H1 (cell line): Measurements from ENCODE around the gene GH2. TPM values are rescaled to one million over a fixed set of nuclear protein-coding genes. Genes with fewer than 3 reads are reported as not detected.
A peak's percentile ranks its signal among the peaks of the same experiment; 100 is the strongest.

Experiments used
- CTCF ChIA-PET: fragments of 300-600 bp; sonication (Branson Sonifier 250); formaldehyde crosslinking; loops from one replicate; lab custom pipeline; 2021; ENCODE audit not compliant: partially characterized antibody; lab: Charles Lee
- POLR2A ChIA-PET: fragments of 300-600 bp; sonication (Branson Sonifier 250); formaldehyde crosslinking; loops from one replicate; lab custom pipeline; 2021; ENCODE audit warnings: inconsistent platforms; ENCODE audit not compliant: partially characterized antibody; lab: Charles Lee
- DNase-seq, 2 experiments: peaks; one replicate each; pipeline versions ENCODE4 v3.0.0 to v3.0.0-alpha.2; 2010 to 2022; ENCODE audit warnings: low spot score in 2 of 2, low read depth in 1 of 2, mixed read lengths in 1 of 2
- FAIRE-seq: peaks from 2 replicates; lab custom pipeline; 2011; peaks lifted over from hg19 to GRCh38; lab: Jason Lieb, UNC
- H2AFZ ChIP-seq: 2 replicates; pipeline ENCODE4 v1.8.1; 2012; ENCODE audit warnings: low read length, inconsistent platforms
- H2AK5ac ChIP-seq: 2 replicates; pipeline ENCODE4 v1.6.1; 2013; ENCODE audit warnings: low read depth, low read length
- H2BK120ac ChIP-seq: replicated peaks from 2 replicates; pipeline ENCODE3; 2013; ENCODE audit warnings: low read depth, low read length, inconsistent platforms
- H2BK12ac ChIP-seq: 2 replicates; pipeline ENCODE4 v1.6.1; 2013; ENCODE audit warnings: low read depth, low read length
- H2BK15ac ChIP-seq: 2 replicates; pipeline ENCODE4 v1.6.1; 2013; ENCODE audit warnings: low read length
- H2BK20ac ChIP-seq: 2 replicates; pipeline ENCODE4 v1.6.1; 2013; ENCODE audit warnings: low read length
- H2BK5ac ChIP-seq: 2 replicates; pipeline ENCODE4 v1.6.1; 2013; ENCODE audit warnings: low read depth, low read length
- H3K14ac ChIP-seq: 2 replicates; pipeline ENCODE4 v1.6.1; 2013; ENCODE audit warnings: inconsistent platforms; ENCODE audit not compliant: insufficient read length
- H3K18ac ChIP-seq: 2 replicates; pipeline ENCODE4 v1.6.1; 2013; ENCODE audit warnings: low read length; ENCODE audit errors: extremely low read depth
- H3K23ac ChIP-seq: 2 replicates; pipeline ENCODE4 v1.6.1; 2013; ENCODE audit warnings: inconsistent platforms; ENCODE audit not compliant: insufficient read length
- H3K23me2 ChIP-seq: 2 replicates; pipeline ENCODE4 v1.6.1; 2013; ENCODE audit warnings: low read depth, low read length
- H3K27ac ChIP-seq: 2 replicates; pipeline ENCODE4 v1.6.1; 2011; ENCODE audit warnings: low read depth, low read length, inconsistent platforms
- H3K27me3 ChIP-seq, 4 experiments: replicated peaks in 1 of 4; 1 replicate in 1 of 4; 2 replicates in 3 of 4; pipeline versions ENCODE4 v1.6.1 to v1.8.1; 2011 to 2013; ENCODE audit warnings: low read length in 3 of 4, mild to moderate bottlenecking in 3 of 4, inconsistent platforms in 2 of 4, mixed read lengths in 2 of 4, moderate library complexity in 1 of 4; ENCODE audit not compliant: control insufficient read depth in 3 of 4, insufficient read depth in 3 of 4; ENCODE audit errors: extremely low read depth in 1 of 4
- H3K36me3 ChIP-seq, 4 experiments: 2 replicates each; pipeline versions ENCODE4 v1.6.1 to v1.8.1; 2011 to 2013; ENCODE audit warnings: mild to moderate bottlenecking in 4 of 4, low read length in 3 of 4, moderate library complexity in 2 of 4, control low read depth in 1 of 4, inconsistent platforms in 1 of 4; ENCODE audit not compliant: insufficient read depth in 4 of 4, control insufficient read depth in 2 of 4
- H3K4ac ChIP-seq: replicated peaks from 2 replicates; pipeline ENCODE3; 2013; ENCODE audit warnings: low read length, low read depth, mixed read lengths, inconsistent platforms; ENCODE audit not compliant: insufficient read length
- H3K4me1 ChIP-seq, 4 experiments: replicated peaks in 1 of 4; 1 replicate in 1 of 4; 2 replicates in 3 of 4; pipeline versions ENCODE4 v1.6.1 to v1.8.1; 2011 to 2013; ENCODE audit warnings: low read length in 3 of 4, inconsistent platforms in 2 of 4, mixed read lengths in 1 of 4; ENCODE audit not compliant: insufficient read depth in 4 of 4, control insufficient read depth in 3 of 4
- H3K4me2 ChIP-seq, 2 experiments: 2 replicates each; pipeline versions ENCODE4 v1.6.1 to v1.8.1; 2011 to 2013; ENCODE audit warnings: low read depth in 2 of 2, low read length in 2 of 2, control low read depth in 1 of 2, inconsistent platforms in 1 of 2, mild to moderate bottlenecking in 1 of 2; ENCODE audit not compliant: insufficient read depth in 1 of 2
- H3K4me3 ChIP-seq, 4 experiments: fragments of 200-600, 300-600 bp in 1 of 4; sonication (generic), shearing (Covaris generic), sonication (Bioruptor Twin) in 1 of 4; 2 replicates each; pipeline versions ENCODE4 v1.5.1 to v1.8.1; 2011 to 2016; ENCODE audit warnings: low read length in 4 of 4, low read depth in 3 of 4, control low read depth in 2 of 4, inconsistent platforms in 2 of 4, mild to moderate bottlenecking in 2 of 4, mixed read lengths in 1 of 4, moderate library complexity in 1 of 4; ENCODE audit not compliant: insufficient read depth in 2 of 4; ENCODE audit errors: extremely low read depth in 1 of 4
- H3K56ac ChIP-seq: replicated peaks from 2 replicates; pipeline ENCODE3; 2013; ENCODE audit warnings: low read depth, mild to moderate bottlenecking, mixed read lengths, low read length, inconsistent platforms; ENCODE audit not compliant: insufficient read length
- H3K79me1 ChIP-seq: 2 replicates; pipeline ENCODE4 v1.6.1; 2013; ENCODE audit warnings: low read depth, low read length, control low read depth
- H3K79me2 ChIP-seq, 2 experiments: 2 replicates each; pipeline versions ENCODE4 v1.6.1 to v1.8.1; 2012 to 2013; ENCODE audit warnings: low read length in 2 of 2, mild to moderate bottlenecking in 2 of 2, inconsistent platforms in 1 of 2; ENCODE audit not compliant: insufficient read depth in 2 of 2, control insufficient read depth in 1 of 2
- H3K9ac ChIP-seq, 4 experiments: replicated peaks in 1 of 4; 1 replicate in 1 of 4; 2 replicates in 3 of 4; pipeline versions ENCODE4 v1.6.1 to v1.8.1; 2011 to 2013; ENCODE audit warnings: low read depth in 3 of 4, low read length in 3 of 4, control low read depth in 2 of 4, mild to moderate bottlenecking in 2 of 4, moderate library complexity in 2 of 4, inconsistent platforms in 1 of 4; ENCODE audit errors: extremely low read depth in 1 of 4
- H3K9me3 ChIP-seq, 2 experiments: 2 replicates each; pipeline versions ENCODE4 v1.6.1 to v1.8.1; 2012 to 2013; ENCODE audit warnings: mild to moderate bottlenecking in 2 of 2, moderate library complexity in 2 of 2, control low read depth in 1 of 2, inconsistent platforms in 1 of 2, low read depth in 1 of 2, low read length in 1 of 2, mixed read lengths in 1 of 2; ENCODE audit not compliant: insufficient read depth in 2 of 2
- H4K20me1 ChIP-seq, 2 experiments: replicated peaks in 1 of 2; 2 replicates each; pipeline versions ENCODE3 to v1.8.1; 2011 to 2013; ENCODE audit warnings: inconsistent platforms in 2 of 2, low read length in 2 of 2, mild to moderate bottlenecking in 1 of 2; ENCODE audit not compliant: insufficient read depth in 2 of 2, control insufficient read depth in 1 of 2
- H4K5ac ChIP-seq: 2 replicates; pipeline ENCODE4 v1.6.1; 2013; ENCODE audit warnings: low read length, low read depth, mixed read lengths, inconsistent platforms; ENCODE audit not compliant: insufficient read length
- H4K8ac ChIP-seq: 2 replicates; pipeline ENCODE4 v1.8.0; 2013; ENCODE audit warnings: mild to moderate bottlenecking, moderate library complexity, low read length, inconsistent platforms; ENCODE audit not compliant: insufficient read depth; ENCODE audit errors: extremely low read depth
- H4K91ac ChIP-seq: replicated peaks from 2 replicates; pipeline ENCODE3; 2013; ENCODE audit warnings: low read length, mixed read lengths, inconsistent platforms; ENCODE audit not compliant: insufficient read length
- ATF3 ChIP-seq: IDR thresholded peaks from 2 replicates; pipeline ENCODE4 v1.6.1; 2011; ENCODE audit warnings: low read depth, mild to moderate bottlenecking, low read length; ENCODE audit not compliant: insufficient read depth
- GABPA ChIP-seq: IDR thresholded peaks from 2 replicates; pipeline ENCODE4 v1.6.1; 2011; ENCODE audit warnings: mild to moderate bottlenecking, low read length, moderate library complexity, borderline replicate concordance; ENCODE audit not compliant: insufficient read depth
- KDM1A ChIP-seq: fragments of 200-600, 300-600 bp; sonication (generic); IDR thresholded peaks from 2 replicates; pipeline ENCODE4 v1.7.1; 2016; ENCODE audit warnings: mild to moderate bottlenecking, low read length, borderline replicate concordance
- KDM4A ChIP-seq: IDR thresholded peaks from one replicate; pipeline ENCODE4 v1.7.1; 2012; ENCODE audit warnings: low read depth, mild to moderate bottlenecking, moderate library complexity, low read length, inconsistent platforms; ENCODE audit not compliant: severe bottlenecking
- KDM5A ChIP-seq: fragments of 200-600 bp; IDR thresholded peaks from 2 replicates; pipeline ENCODE4 v1.7.1; 2012; ENCODE audit warnings: mild to moderate bottlenecking, low read length, inconsistent platforms, mixed read lengths
- PHF8 ChIP-seq: fragments of 200-600 bp; sonication (generic); conservative IDR thresholded peaks from 2 replicates; pipeline ENCODE4 v1.7.1; 2012; ENCODE audit warnings: low read depth, mild to moderate bottlenecking, inconsistent platforms, low read length, moderate library complexity
- POLR2A ChIP-seq, 2 experiments: IDR thresholded peaks; 1 replicate in 1 of 2; 2 replicates in 1 of 2; pipeline ENCODE4 v1.6.1; 2011; ENCODE audit warnings: low read depth in 2 of 2, low read length in 2 of 2, mild to moderate bottlenecking in 2 of 2; ENCODE audit errors: control extremely low read depth in 1 of 2
- POLR2AphosphoS5 ChIP-seq: IDR thresholded peaks from 2 replicates; pipeline ENCODE4 v1.6.1; 2011; ENCODE audit warnings: low read depth, low read length
- SAP30 ChIP-seq: fragments of 300-600 bp; sonication (generic); IDR thresholded peaks from 2 replicates; pipeline ENCODE4 v1.7.1; 2012; ENCODE audit warnings: low read length, moderate library complexity, mild to moderate bottlenecking, inconsistent platforms; ENCODE audit not compliant: insufficient read depth, insufficient replicate concordance
- TAF1 ChIP-seq: IDR thresholded peaks from 2 replicates; pipeline ENCODE4 v1.6.1; 2011; ENCODE audit warnings: mild to moderate bottlenecking, low read depth, low read length
- USF2 ChIP-seq: IDR thresholded peaks from 2 replicates; pipeline ENCODE4 v1.6.1; 2011; ENCODE audit warnings: low read length, improper control_type of control experiment
- YY1 ChIP-seq: IDR thresholded peaks from 2 replicates; pipeline ENCODE4 v1.6.1; 2011; ENCODE audit warnings: low read depth, mild to moderate bottlenecking, low read length
- WGBS, 2 experiments: shearing (Covaris generic) in 1 of 2; methylation state at CpG; one replicate each; pipeline versions ENCODE4 v1.1.6 to v1.1.7; 2013 to 2015; ENCODE audit warnings: low lambda C conversion rate in 2 of 2, mixed read lengths in 2 of 2, inconsistent platforms in 1 of 2, low coverage in 1 of 2, missing lambda C conversion rate in 1 of 2; ENCODE audit not compliant: insufficient replicate concordance in 2 of 2, insufficient coverage in 1 of 2, insufficient read length in 1 of 2; ENCODE audit errors: extremely low coverage in 1 of 2, missing lambda C conversion rate in 1 of 2; 5-methylcytosine and 5-hydroxymethylcytosine counted together
- polyA plus RNA-seq, 7 experiments: library from polyadenylated mRNA; depleted of rRNA in 3 of 7; stranded (reverse) in 5 of 7; unstranded in 2 of 7; fragments of >200 nt in 5 of 7; fragments of 200-250 nt in 2 of 7; gene quantifications; 1 replicate in 5 of 7; 2 replicates in 1 of 7; 4 replicates in 1 of 7; pipeline versions ENCODE4 v1.2.1 to v1.2.3, GENCODE V29; 2011 to 2013; ENCODE audit warnings: missing spikeins in 2 of 7, mixed read lengths in 2 of 7
- total RNA-seq: library from RNA; stranded (reverse); fragmentation: NEBNext Ultra II Directional; extraction: Animal tissue kit (Norgen Biotek cat#: 25700); gene quantifications from 2 replicates; pipeline ENCODE4 v1.2.1, GENCODE V29; 2021

The GH2 gene
- total and polyA plus RNA-seq, 2 of the 8 experiments (the other 6 are each of a cell fraction or from before 2014, with no cell fraction given): 0.60 to 1.5 TPM

DNA sequence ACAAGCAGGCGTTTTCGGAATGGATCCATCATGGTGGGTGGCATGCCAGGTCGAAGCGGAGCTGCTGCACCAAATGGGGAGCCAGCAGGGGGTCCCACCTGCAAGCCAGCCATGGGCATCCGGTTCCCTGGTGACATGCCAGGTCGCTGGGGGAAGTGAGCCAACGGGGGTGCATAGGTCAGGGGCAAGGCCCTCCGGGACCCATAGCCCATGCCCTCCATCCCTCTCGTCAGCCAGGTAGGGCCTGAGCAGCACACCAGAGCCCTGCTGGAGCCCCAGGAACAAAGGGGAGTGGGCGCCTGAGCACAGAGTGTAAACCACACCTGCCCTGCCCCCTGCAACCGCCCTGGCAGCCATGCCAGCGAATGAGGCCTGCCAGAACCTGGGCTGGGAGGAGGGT is 44.3 kb downstream of the GH2 start:
- Histone ChIP-seq H2AK5ac (no peak overlapping the region; the same call in 1 of the 2 replicates), H3K79me2 (peaks cover 11 to 42% of the 10 kb centered on the region in 2 experiments), H3K18ac (no peak overlapping the region), H3K4me1 (peaks cover 3 to 28% (median 26%) of the 10 kb centered on the region in 4 experiments), H3K79me1 (peaks cover 20% of the 10 kb centered on the region), H3K36me3 (peaks cover 16 to 27% (median 23%) of the 10 kb centered on the region in 4 experiments), H4K8ac (no peak overlapping the region; the same call in 1 of the 2 replicates), H3K4me3 (no peak overlapping the region), H2BK15ac (no peak overlapping the region), H4K5ac (no peak overlapping the region), H3K9ac (no peak overlapping the region), H3K23ac (no peak overlapping the region), H2BK120ac (no peak overlapping the region), H4K91ac (no peak overlapping the region), H3K27me3 (no peaks in the 10 kb centered on the region), H2BK12ac (0 out of 2 replicates have a peak overlapping the region, but pooled peaks have one; percentile 29), H3K23me2 (peaks cover 8% of the 10 kb centered on the region), H3K4ac (no peak overlapping the region), H3K56ac (no peak overlapping the region), H2AFZ (no peak overlapping the region), H3K27ac (no peak overlapping the region), H3K4me2 (no peak overlapping the region), H2BK5ac (peak overlapping the region; percentile 71), H3K9me3 (no peaks in the 10 kb centered on the region), H3K14ac (no peak overlapping the region), H2BK20ac (no peak overlapping the region), H4K20me1 (peaks cover 1 to 13% of the 10 kb centered on the region in 2 experiments)
- ChIA-PET POLR2A (interaction anchor here (27.8 to 32.3 kb wide), 2 partner anchors 17 to 55 kb away, joined by 481 to 593 read pairs; partner anchors contain the start of genes CCDC47, DDX42, FTSJ3 and PSMC5), CTCF (interaction anchor here (1.1 to 2.9 kb wide), 5 partner anchors 9 to 28 kb away, joined by 4 to 15 read pairs (median 8); no protein-coding TSS in a partner anchor)
- 89% methylated on average over 10 of the region's 12 CpGs; no CpG with 5 or more reads in 1 of the 2 experiments for WGBS, 2 experiments
- FAIRE-seq (no peak), DNase-seq (no peak)
- TF ChIP-seq PHF8 (no peak), KDM5A (no peak), SAP30 (no peak), KDM1A (no peak), POLR2AphosphoS5 (no peak), GABPA (no peak), USF2 (no peak), YY1 (no peak), TAF1 (no peak), KDM4A (no peak), ATF3 (no peak), POLR2A (IDR thresholded peaks at IDR 0.05; ENCODE audit: control extremely low read depth in 1 of 2, low read depth in 2 of 2, low read length in 2 of 2) (no peak)
